ENCODE results near the gene ZNF358.

GRCh38 chr19:7554565-7554964 lies 38.7 kb downstream of the ZNF358 start:
- no peak for TF ChIP-seq CTCF (conservative IDR thresholded peaks at IDR 0.05)
- TF ChIP-seq ZFX (IDR thresholded peaks at IDR 0.05): no peak
